DND-41 (cell line): ENCODE data around the gene ACSS3.

Experiments
- ATAC-seq: fragments of 200-7000 bp; cut with Tn5 transposase; 3 replicates; pipeline ENCODE4 v1.9.1; 2021; ENCODE audit warnings: low read depth; ENCODE audit not compliant: insufficient read depth
- DNase-seq: peaks from one replicate; pipeline ENCODE4 v3.0.0-alpha.2; 2020
- H2AFZ ChIP-seq: 2 replicates; pipeline ENCODE4 v1.6.0; 2012; ENCODE audit warnings: low read depth, low read length
- H3K27ac ChIP-seq: 2 replicates; pipeline ENCODE4 v1.5.1; 2012; ENCODE audit warnings: low read length, inconsistent platforms
- H3K27me3 ChIP-seq: fragments of 200-600 bp; sonication (generic); 2 replicates; pipeline ENCODE4 v1.6.0; 2012; ENCODE audit warnings: low read length, mild to moderate bottlenecking, inconsistent platforms; ENCODE audit not compliant: insufficient read depth, poor library complexity
- H3K36me3 ChIP-seq: 2 replicates; pipeline ENCODE4 v1.5.1; 2012; ENCODE audit warnings: low read length, inconsistent platforms; ENCODE audit not compliant: insufficient read depth
- H3K4me1 ChIP-seq: 2 replicates; pipeline ENCODE4 v1.5.1; 2012; ENCODE audit warnings: mild to moderate bottlenecking, low read length; ENCODE audit not compliant: insufficient read depth
- H3K4me2 ChIP-seq: 2 replicates; pipeline ENCODE4 v1.6.0; 2012; ENCODE audit warnings: mild to moderate bottlenecking, moderate library complexity, low read length, inconsistent platforms; ENCODE audit not compliant: insufficient read depth
- H3K4me3 ChIP-seq, 2 experiments: fragments of 200-600 bp in 1 of 2; shearing (Covaris generic) in 1 of 2; 2 replicates each; pipeline ENCODE4 v1.5.1; 2012 to 2016; ENCODE audit warnings: inconsistent platforms in 2 of 2, low read length in 2 of 2, mild to moderate bottlenecking in 2 of 2, low read depth in 1 of 2, moderate library complexity in 1 of 2
- H3K79me2 ChIP-seq: 2 replicates; pipeline ENCODE4 v1.6.0; 2012; ENCODE audit warnings: low read length, inconsistent platforms; ENCODE audit not compliant: insufficient read depth
- H3K9ac ChIP-seq: 2 replicates; pipeline ENCODE4 v1.6.0; 2012; ENCODE audit warnings: low read depth, mild to moderate bottlenecking, inconsistent platforms, low read length, moderate library complexity
- H3K9me3 ChIP-seq: 2 replicates; pipeline ENCODE4 v1.5.1; 2012; ENCODE audit warnings: low read length, moderate library complexity, mild to moderate bottlenecking, inconsistent platforms; ENCODE audit not compliant: insufficient read depth, severe bottlenecking
- H4K20me1 ChIP-seq: 2 replicates; pipeline ENCODE4 v1.6.0; 2012; ENCODE audit warnings: low read length; ENCODE audit not compliant: insufficient read depth
- EZH2 ChIP-seq: IDR thresholded peaks from 3 replicates; pipeline ENCODE4 v1.6.1; 2012; ENCODE audit warnings: borderline replicate concordance, low read depth, mild to moderate bottlenecking, moderate library complexity, low read length, inconsistent platforms; ENCODE audit not compliant: severe bottlenecking
- TF ChIP-seq, protein P1 (sequence below): IDR thresholded peaks from 2 replicates; pipeline ENCODE4 v1.5.1; 2012; ENCODE audit warnings: borderline replicate concordance, low read length, moderate library complexity, mild to moderate bottlenecking; ENCODE audit not compliant: poor library complexity, severe bottlenecking; ENCODE audit errors: extremely low read depth

Gene ACSS3

DNA sequence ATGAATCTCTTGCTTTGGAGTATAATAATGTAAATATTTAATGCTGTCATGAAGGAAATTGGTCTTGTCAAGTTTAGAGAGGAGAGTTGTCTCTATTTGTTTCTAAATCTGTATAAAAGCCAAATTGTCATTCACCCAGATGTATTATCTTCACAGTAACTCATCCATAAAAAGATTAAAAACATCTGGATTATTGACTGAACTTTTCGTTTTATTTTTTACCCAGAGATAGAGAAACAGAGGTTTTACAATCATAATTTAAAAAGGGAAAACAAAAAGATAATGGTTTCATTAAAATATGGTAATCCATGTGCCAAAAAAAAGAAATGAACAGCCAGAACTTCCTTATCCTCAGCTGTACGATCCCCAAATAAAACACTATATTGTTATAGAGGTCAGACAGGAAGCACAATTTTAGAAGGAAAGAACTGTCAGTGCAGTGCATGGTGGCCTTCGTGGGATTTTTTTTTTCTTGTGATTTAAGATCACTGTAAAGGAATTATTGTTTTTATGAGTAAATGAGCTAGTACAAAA, 125.9 kb downstream of the ACSS3 start:
- TF ChIP-seq, protein P1, sequence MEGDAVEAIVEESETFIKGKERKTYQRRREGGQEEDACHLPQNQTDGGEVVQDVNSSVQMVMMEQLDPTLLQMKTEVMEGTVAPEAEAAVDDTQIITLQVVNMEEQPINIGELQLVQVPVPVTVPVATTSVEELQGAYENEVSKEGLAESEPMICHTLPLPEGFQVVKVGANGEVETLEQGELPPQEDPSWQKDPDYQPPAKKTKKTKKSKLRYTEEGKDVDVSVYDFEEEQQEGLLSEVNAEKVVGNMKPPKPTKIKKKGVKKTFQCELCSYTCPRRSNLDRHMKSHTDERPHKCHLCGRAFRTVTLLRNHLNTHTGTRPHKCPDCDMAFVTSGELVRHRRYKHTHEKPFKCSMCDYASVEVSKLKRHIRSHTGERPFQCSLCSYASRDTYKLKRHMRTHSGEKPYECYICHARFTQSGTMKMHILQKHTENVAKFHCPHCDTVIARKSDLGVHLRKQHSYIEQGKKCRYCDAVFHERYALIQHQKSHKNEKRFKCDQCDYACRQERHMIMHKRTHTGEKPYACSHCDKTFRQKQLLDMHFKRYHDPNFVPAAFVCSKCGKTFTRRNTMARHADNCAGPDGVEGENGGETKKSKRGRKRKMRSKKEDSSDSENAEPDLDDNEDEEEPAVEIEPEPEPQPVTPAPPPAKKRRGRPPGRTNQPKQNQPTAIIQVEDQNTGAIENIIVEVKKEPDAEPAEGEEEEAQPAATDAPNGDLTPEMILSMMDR = no peak
- no peak for TF ChIP-seq EZH2
- H3K27ac ChIP-seq = no peak overlapping the region

DNA sequence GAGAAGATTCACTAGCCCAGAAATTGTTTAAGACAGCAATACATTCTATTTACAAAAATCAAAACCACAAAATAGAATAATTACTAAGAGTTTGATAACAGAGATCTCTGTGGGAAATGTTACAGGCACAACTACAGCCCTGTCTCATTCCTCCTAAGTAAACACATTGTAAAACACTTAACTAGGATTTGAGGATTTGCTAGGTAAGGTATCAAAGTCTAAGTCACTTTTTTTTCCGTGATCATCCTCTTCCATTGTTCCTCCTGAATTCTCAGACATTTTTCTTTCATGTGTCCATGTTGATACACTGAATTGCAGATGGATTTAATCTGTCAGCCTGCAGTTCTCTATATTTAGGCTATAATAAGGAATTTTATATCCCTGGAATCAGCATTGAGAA, 127.5 kb downstream of the ACSS3 start:
- no peak overlapping the region for H3K4me2 ChIP-seq
- no peak for DNase-seq
- no peaks in the 10 kb centered on the region for H3K27me3 ChIP-seq
- no peak overlapping the region for H3K4me3 ChIP-seq
- H3K9ac ChIP-seq = no peak overlapping the region
- H2AFZ ChIP-seq = no peak overlapping the region
- no peaks in the 10 kb centered on the region for H3K9me3 ChIP-seq
- TF ChIP-seq, protein P1 = no peak
- no peak for TF ChIP-seq EZH2
- H3K4me1 ChIP-seq = no peaks in the 10 kb centered on the region
- H4K20me1 ChIP-seq = no peaks in the 10 kb centered on the region
- H3K79me2 ChIP-seq = no peaks in the 10 kb centered on the region
- no peaks in the 10 kb centered on the region for H3K36me3 ChIP-seq
- H3K27ac ChIP-seq = no peak overlapping the region
- ATAC-seq = no peak

More for the DNA sequence above, 125.9 kb downstream of the ACSS3 start:
- Histone ChIP-seq H3K9ac (no peak overlapping the region), H3K79me2 (no peaks in the 10 kb centered on the region), H3K4me3 (no peak overlapping the region), H3K4me1 (no peaks in the 10 kb centered on the region), H3K9me3 (no peaks in the 10 kb centered on the region), H3K4me2 (no peak overlapping the region), H4K20me1 (no peaks in the 10 kb centered on the region), H3K36me3 (no peaks in the 10 kb centered on the region), H3K27me3 (no peaks in the 10 kb centered on the region), H2AFZ (no peak overlapping the region)
- DNase-seq (no peak), ATAC-seq (no peak)

DNA sequence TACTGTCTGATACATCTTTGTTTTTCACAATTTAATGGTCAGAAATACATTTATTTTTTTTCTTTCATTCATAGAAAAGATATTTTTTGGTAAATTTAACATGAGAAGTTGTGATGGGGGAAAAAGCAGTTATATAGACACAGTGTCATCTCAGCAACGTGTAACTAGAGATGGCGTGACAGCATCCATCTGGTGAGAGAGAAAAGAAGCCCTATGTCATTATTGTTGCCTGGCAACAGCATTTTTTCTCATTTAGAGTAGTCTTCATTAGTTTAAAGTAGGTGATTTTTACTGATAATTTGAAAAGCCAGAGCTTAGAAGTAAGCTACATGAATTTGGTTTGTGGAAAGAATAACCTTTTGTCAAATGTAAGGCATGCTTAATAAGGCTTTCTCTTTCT, 128.6 kb downstream of the ACSS3 start:
- no peak overlapping the region for H3K27ac ChIP-seq

More for the DNA sequence above, 128.6 kb downstream of the ACSS3 start:
- Histone ChIP-seq H3K4me1 (no peaks in the 10 kb centered on the region), H3K4me2 (no peak overlapping the region), H3K9me3 (no peaks in the 10 kb centered on the region), H2AFZ (no peak overlapping the region), H3K9ac (no peak overlapping the region), H3K36me3 (no peaks in the 10 kb centered on the region), H3K27me3 (no peaks in the 10 kb centered on the region), H4K20me1 (no peaks in the 10 kb centered on the region), H3K79me2 (no peaks in the 10 kb centered on the region), H3K4me3 (no peak overlapping the region)
- TF ChIP-seq EZH2 = no peak
- TF ChIP-seq, protein P1 = no peak
- ATAC-seq (no peak), DNase-seq (no peak)
